Measurements from ENCODE around the gene GRK3. TPM values are rescaled to one million over a fixed set of nuclear protein-coding genes. Genes with fewer than 3 reads are reported as not detected.
"Not testable (repeated sequence)": the region's sequence is repeated elsewhere in the genome, so short reads cannot be mapped to it uniquely, and the experiment has no call there.

Gene GRK3
- total RNA-seq, 2 donors from 2014 or later, result 19.4 to 21.0 TPM

DNA sequence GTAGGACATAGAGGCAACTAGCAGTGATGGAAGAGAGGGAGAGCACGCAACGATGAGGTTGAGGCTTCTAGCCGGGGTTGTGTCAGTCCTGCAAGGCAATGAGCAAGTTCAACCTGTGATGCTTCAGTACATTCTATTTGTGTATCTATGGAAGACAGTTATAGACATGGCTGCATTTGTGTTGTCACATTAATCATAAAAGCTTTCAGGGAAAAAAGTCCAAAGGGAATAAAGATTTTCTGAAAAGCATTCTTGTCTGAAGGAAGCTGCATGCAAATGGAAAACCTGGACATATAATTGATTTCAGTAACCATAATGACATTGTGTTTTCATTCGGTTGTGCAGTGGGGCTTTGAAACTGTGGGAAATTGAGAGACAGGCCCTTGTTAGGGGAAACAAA is 32.8 kb upstream of the GRK3 start:
- not testable (repeated sequence) for H3K27me3 Mint-ChIP-seq (ENCODE audit: insufficient read depth); H3K36me3 ChIP-seq (ENCODE audit: control insufficient read depth, insufficient read depth, low read length); H3K4me1 Mint-ChIP-seq; H3K27ac Mint-ChIP-seq; H3K27ac ChIP-seq (ENCODE audit: low read depth, low read length); H3K4me3 Mint-ChIP-seq; H3K27me3 ChIP-seq (ENCODE audit: control insufficient read depth, insufficient read depth, low read length, poor library complexity, severe bottlenecking); H3K4me1 ChIP-seq (ENCODE audit: control insufficient read depth, insufficient read depth, low read length); H3K9me3 ChIP-seq (ENCODE audit: control insufficient read depth, low read length); H3K4me3 ChIP-seq (ENCODE audit: low read length); DNase-seq; H3K9me3 Mint-ChIP-seq; H3K36me3 Mint-ChIP-seq (ENCODE audit: low read depth); H3K9ac ChIP-seq (ENCODE audit: extremely low read depth, low read length, poor library complexity, severe bottlenecking)
- 81% methylated on average over 1 of the region's 4 CpGs; no CpG with 5 or more reads in 1 of the 2 experiments for WGBS, 2 experiments (ENCODE audit: insufficient coverage in 1 of 2, insufficient read length in 1 of 2)

DNA sequence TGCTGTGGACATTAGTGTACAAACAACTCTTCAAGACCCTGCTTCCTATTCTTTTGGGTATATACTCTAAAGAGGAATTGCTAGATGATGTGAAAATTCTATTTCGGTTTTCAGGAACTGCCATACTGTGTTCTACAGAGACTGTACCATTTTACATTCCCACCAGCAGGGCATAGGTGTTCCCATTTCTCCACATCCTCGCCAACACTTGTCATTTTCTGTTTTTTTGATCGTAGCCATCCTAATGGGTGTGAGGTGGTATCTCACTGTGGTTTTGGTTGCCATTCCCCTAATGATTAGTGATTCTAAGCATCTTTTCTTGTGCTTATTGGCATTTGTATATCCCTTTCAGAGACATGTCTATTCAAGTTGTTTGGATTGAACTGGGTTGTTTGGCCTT is 29.8 kb upstream of the GRK3 start:
- Histone ChIP-seq H3K36me3 (ENCODE audit: control insufficient read depth, insufficient read depth, low read length) (no peaks in the 10 kb centered on the region), H3K27ac (ENCODE audit: low read depth, low read length) (no peak overlapping the region), H3K4me3 (ENCODE audit: low read length) (no peak overlapping the region), H3K9me3 (ENCODE audit: control insufficient read depth, low read length) (no peaks in the 10 kb centered on the region), H3K27me3 (ENCODE audit: control insufficient read depth, insufficient read depth, low read length, poor library complexity, severe bottlenecking) (no peaks in the 10 kb centered on the region), H3K4me1 (ENCODE audit: control insufficient read depth, insufficient read depth, low read length) (no peaks in the 10 kb centered on the region), H3K9ac (ENCODE audit: extremely low read depth, low read length, poor library complexity, severe bottlenecking) (no peak overlapping the region)
- Mint-ChIP-seq H3K4me3 (no peak overlapping the region), H3K27ac (no peak overlapping the region), H3K4me1 (no peaks in the 10 kb centered on the region), H3K9me3 (no peaks in the 10 kb centered on the region), H3K27me3 (ENCODE audit: insufficient read depth) (peaks cover 4% of the 10 kb centered on the region), H3K36me3 (ENCODE audit: low read depth) (no peaks in the 10 kb centered on the region)
- DNase-seq, result no peak
- TF ChIP-seq, protein P1, sequence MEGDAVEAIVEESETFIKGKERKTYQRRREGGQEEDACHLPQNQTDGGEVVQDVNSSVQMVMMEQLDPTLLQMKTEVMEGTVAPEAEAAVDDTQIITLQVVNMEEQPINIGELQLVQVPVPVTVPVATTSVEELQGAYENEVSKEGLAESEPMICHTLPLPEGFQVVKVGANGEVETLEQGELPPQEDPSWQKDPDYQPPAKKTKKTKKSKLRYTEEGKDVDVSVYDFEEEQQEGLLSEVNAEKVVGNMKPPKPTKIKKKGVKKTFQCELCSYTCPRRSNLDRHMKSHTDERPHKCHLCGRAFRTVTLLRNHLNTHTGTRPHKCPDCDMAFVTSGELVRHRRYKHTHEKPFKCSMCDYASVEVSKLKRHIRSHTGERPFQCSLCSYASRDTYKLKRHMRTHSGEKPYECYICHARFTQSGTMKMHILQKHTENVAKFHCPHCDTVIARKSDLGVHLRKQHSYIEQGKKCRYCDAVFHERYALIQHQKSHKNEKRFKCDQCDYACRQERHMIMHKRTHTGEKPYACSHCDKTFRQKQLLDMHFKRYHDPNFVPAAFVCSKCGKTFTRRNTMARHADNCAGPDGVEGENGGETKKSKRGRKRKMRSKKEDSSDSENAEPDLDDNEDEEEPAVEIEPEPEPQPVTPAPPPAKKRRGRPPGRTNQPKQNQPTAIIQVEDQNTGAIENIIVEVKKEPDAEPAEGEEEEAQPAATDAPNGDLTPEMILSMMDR (conservative IDR thresholded peaks at IDR 0.05), result peak; percentile 43
- 80% methylated on average over 3 of the region's 3 CpGs; no CpG with 5 or more reads in 1 of the 2 experiments for WGBS, 2 experiments (ENCODE audit: insufficient coverage in 1 of 2, insufficient read length in 1 of 2)

DNA sequence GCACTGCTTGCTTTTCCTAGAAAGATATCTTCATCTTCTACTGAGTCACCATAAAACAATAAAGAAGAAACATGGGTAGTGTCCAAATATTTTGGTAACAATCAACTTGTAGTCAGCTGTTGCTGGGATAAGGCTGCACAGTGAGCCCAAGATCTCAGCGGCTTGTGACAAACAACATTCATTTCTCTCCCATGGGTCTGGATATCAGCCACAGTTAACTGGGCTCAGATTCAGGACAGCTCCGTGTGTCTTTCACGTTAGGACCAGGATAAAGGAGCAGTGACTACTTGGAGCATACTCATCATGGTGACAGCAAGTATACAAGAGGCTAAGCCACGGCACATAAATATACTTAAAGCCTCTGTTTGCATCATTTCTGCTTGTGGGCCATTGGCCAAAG is 27.9 kb upstream of the GRK3 start:
- no peaks in the 10 kb centered on the region for H3K4me1 ChIP-seq (ENCODE audit: control insufficient read depth, insufficient read depth, low read length)
- no peaks in the 10 kb centered on the region for H3K36me3 ChIP-seq (ENCODE audit: control insufficient read depth, insufficient read depth, low read length)
- WGBS, 2 experiments (ENCODE audit: insufficient coverage in 1 of 2, insufficient read length in 1 of 2), result 90 to 100% methylated on average over 4 of the region's 4 CpGs
- no peak for DNase-seq
- TF ChIP-seq, protein P1 (conservative IDR thresholded peaks at IDR 0.05), result no peak
- H3K9me3 ChIP-seq (ENCODE audit: control insufficient read depth, low read length), result no peaks in the 10 kb centered on the region
- no peak overlapping the region for H3K9ac ChIP-seq (ENCODE audit: extremely low read depth, low read length, poor library complexity, severe bottlenecking)
- Mint-ChIP-seq H3K9me3 (no peaks in the 10 kb centered on the region), H3K4me3 (no peak overlapping the region), H3K27ac (no peak overlapping the region), H3K36me3 (ENCODE audit: low read depth) (no peaks in the 10 kb centered on the region), H3K27me3 (ENCODE audit: insufficient read depth) (no peaks in the 10 kb centered on the region), H3K4me1 (no peaks in the 10 kb centered on the region)
- H3K4me3 ChIP-seq (ENCODE audit: low read length), result no peak overlapping the region
- H3K27me3 ChIP-seq (ENCODE audit: control insufficient read depth, insufficient read depth, low read length, poor library complexity, severe bottlenecking), result no peaks in the 10 kb centered on the region
- no peak overlapping the region for H3K27ac ChIP-seq (ENCODE audit: low read depth, low read length)

Measured in endodermal cell (in vitro differentiated cells).